ENCODE data around the gene ABHD17B. TPM values are rescaled to one million over a fixed set of nuclear protein-coding genes. Genes with fewer than 3 reads are reported as not detected.
A peak's percentile ranks its signal among the peaks of the same experiment; 100 is the strongest.

ABHD17B gene
- total and polyA plus RNA-seq, 2 donors (not counting 1 experiment from before 2014, with no cell fraction given), result 14.6 to 20.6 TPM

DNA sequence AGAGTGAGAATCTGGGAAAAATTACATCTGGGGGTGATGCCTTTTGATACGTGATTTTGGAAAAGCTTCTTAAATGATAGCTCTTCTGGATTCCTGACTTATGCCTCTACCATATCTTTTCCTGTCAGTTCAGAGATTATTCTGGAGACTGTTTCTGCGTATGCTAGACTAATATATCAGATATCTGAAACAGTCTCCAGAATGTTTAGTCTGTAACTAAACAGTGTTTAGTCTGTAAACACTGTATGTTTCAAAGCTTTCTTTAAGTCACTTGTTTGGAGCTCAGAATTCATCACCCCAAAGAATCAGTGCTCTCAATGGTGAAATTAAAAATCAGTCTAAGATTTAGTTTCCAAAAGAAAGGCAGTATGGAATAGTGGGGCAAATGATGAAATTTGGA, 20.2 kb upstream of the ABHD17B start:
- Histone ChIP-seq H3K4me1 (ENCODE audit: control insufficient read depth, extremely low read depth, insufficient read depth, low read length) (peaks cover 2% of the 10 kb centered on the region), H3K4me2 (ENCODE audit: extremely low read depth, insufficient read depth, low read length) (no peak overlapping the region), H3K9me3 (ENCODE audit: control insufficient read depth, insufficient read depth, low read depth, low read length) (no peaks in the 10 kb centered on the region), H4K20me1 (ENCODE audit: control insufficient read depth, extremely low read depth, insufficient read depth, low read length) (no peaks in the 10 kb centered on the region), H3K27me3 (ENCODE audit: control insufficient read depth, insufficient read depth, low read length) (no peaks in the 10 kb centered on the region), H3K36me3 (ENCODE audit: control insufficient read depth, insufficient read depth, low read length) (no peaks in the 10 kb centered on the region), H3K79me2 (ENCODE audit: control insufficient read depth, insufficient read depth, low read length) (peaks cover 4% of the 10 kb centered on the region), H2AFZ (ENCODE audit: low read length) (no peak overlapping the region), H3K27ac (ENCODE audit: insufficient read depth, low read length) (no peak overlapping the region), H3K9ac (ENCODE audit: insufficient read depth, low read length) (no peak overlapping the region), H3K4me3 (replicated peaks in 1 of 4; ENCODE audit: control extremely low read depth in 1 of 4, insufficient read depth in 1 of 4, low read depth in 3 of 4, low read length in 4 of 4) (no peak overlapping the region)
- DNase-seq (ENCODE audit: low read depth in 2 of 2), result no peak
- TF ChIP-seq EZH2 (IDR thresholded peaks at IDR 0.05; ENCODE audit: low read length, missing control alignments), result no peak
- TF ChIP-seq, protein P1, sequence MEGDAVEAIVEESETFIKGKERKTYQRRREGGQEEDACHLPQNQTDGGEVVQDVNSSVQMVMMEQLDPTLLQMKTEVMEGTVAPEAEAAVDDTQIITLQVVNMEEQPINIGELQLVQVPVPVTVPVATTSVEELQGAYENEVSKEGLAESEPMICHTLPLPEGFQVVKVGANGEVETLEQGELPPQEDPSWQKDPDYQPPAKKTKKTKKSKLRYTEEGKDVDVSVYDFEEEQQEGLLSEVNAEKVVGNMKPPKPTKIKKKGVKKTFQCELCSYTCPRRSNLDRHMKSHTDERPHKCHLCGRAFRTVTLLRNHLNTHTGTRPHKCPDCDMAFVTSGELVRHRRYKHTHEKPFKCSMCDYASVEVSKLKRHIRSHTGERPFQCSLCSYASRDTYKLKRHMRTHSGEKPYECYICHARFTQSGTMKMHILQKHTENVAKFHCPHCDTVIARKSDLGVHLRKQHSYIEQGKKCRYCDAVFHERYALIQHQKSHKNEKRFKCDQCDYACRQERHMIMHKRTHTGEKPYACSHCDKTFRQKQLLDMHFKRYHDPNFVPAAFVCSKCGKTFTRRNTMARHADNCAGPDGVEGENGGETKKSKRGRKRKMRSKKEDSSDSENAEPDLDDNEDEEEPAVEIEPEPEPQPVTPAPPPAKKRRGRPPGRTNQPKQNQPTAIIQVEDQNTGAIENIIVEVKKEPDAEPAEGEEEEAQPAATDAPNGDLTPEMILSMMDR (conservative IDR thresholded peaks at IDR 0.05 in 1 of 2, IDR thresholded peaks at IDR 0.05 in 1 of 2; ENCODE audit: low read depth in 1 of 2, low read length in 2 of 2), result no peak

DNA sequence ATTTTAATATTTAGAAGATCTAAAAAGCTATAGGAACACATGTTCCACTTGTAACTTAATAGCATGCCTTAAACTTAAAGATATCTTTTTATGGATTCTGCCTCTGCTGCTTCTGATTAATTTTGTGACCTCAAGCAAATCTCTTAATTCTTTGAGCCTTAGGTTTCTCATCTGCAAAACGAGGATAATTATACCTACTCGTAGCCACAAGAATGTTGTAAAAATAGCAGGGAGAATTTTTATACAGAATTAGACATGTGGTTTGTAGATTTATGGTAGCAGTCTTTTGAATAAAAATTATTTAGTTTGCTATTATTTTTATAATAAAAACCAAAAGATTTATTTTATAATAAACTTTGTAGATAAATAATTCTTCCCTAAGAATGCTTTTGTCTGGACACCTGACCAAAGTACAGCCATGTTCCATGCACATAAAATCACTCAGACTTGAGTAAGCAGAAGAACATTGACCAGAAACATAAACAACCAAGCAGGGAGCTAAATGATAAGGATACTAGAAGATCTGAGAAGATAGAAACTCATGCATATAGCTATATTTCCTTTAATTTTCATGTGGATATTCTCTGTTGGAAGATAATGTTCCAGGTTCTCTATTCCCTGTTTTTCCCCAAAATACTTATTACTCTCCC, 18.9 kb upstream of the ABHD17B start:
- Histone ChIP-seq H3K27ac (ENCODE audit: insufficient read depth, low read length) (no peak overlapping the region), H3K36me3 (ENCODE audit: control insufficient read depth, insufficient read depth, low read length) (no peaks in the 10 kb centered on the region), H3K4me3 (replicated peaks in 1 of 4; ENCODE audit: control extremely low read depth in 1 of 4, insufficient read depth in 1 of 4, low read depth in 3 of 4, low read length in 4 of 4) (no peak overlapping the region), H3K79me2 (ENCODE audit: control insufficient read depth, insufficient read depth, low read length) (peaks cover 4% of the 10 kb centered on the region), H3K9me3 (ENCODE audit: control insufficient read depth, insufficient read depth, low read depth, low read length) (no peaks in the 10 kb centered on the region), H4K20me1 (ENCODE audit: control insufficient read depth, extremely low read depth, insufficient read depth, low read length) (no peaks in the 10 kb centered on the region), H3K9ac (ENCODE audit: insufficient read depth, low read length) (no peak overlapping the region), H3K27me3 (ENCODE audit: control insufficient read depth, insufficient read depth, low read length) (no peaks in the 10 kb centered on the region), H3K4me2 (ENCODE audit: extremely low read depth, insufficient read depth, low read length) (no peak overlapping the region), H3K4me1 (ENCODE audit: control insufficient read depth, extremely low read depth, insufficient read depth, low read length) (peaks cover 2% of the 10 kb centered on the region), H2AFZ (ENCODE audit: low read length) (no peak overlapping the region)
- peak in 1 of 2 donors; percentile 78 for DNase-seq (ENCODE audit: low read depth in 2 of 2)
- TF ChIP-seq, protein P1 (conservative IDR thresholded peaks at IDR 0.05 in 1 of 2, IDR thresholded peaks at IDR 0.05 in 1 of 2; ENCODE audit: low read depth in 1 of 2, low read length in 2 of 2), result no peak
- TF ChIP-seq EZH2 (IDR thresholded peaks at IDR 0.05; ENCODE audit: low read length, missing control alignments), result no peak

DNA sequence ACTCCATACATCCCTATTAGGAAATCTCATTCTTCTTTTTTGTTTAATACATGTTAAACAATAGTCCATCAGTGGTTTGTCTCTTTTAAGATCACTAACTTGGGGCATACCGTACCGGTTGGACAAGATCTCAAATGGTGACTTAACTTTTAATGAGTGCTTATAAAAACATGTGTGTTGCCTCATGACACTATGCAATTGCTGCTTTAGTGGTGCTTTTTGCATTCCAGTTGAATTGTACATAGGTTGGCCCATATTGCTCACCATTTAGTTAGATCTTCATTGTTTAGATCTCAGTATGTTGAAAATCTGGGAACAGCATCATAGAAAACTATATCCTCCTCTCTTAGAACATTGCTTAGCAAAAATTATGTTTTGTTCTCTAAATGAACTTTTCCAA, 18.2 kb upstream of the ABHD17B start:
- no peaks in the 10 kb centered on the region for H3K36me3 ChIP-seq (ENCODE audit: control insufficient read depth, insufficient read depth, low read length)
- no peaks in the 10 kb centered on the region for H3K9me3 ChIP-seq (ENCODE audit: control insufficient read depth, insufficient read depth, low read depth, low read length)
- no peak overlapping the region for H2AFZ ChIP-seq (ENCODE audit: low read length)
- no peak overlapping the region for H3K4me2 ChIP-seq (ENCODE audit: extremely low read depth, insufficient read depth, low read length)
- H3K27me3 ChIP-seq (ENCODE audit: control insufficient read depth, insufficient read depth, low read length), result no peaks in the 10 kb centered on the region
- peaks cover 4% of the 10 kb centered on the region for H3K79me2 ChIP-seq (ENCODE audit: control insufficient read depth, insufficient read depth, low read length)
- DNase-seq (ENCODE audit: low read depth in 2 of 2), result peak; percentile 60 to 64
- H3K27ac ChIP-seq (ENCODE audit: insufficient read depth, low read length), result no peak overlapping the region
- peaks cover 2% of the 10 kb centered on the region for H3K4me1 ChIP-seq (ENCODE audit: control insufficient read depth, extremely low read depth, insufficient read depth, low read length)
- H3K4me3 ChIP-seq (replicated peaks in 1 of 4; ENCODE audit: control extremely low read depth in 1 of 4, insufficient read depth in 1 of 4, low read depth in 3 of 4, low read length in 4 of 4), result no peak overlapping the region
- no peak overlapping the region for H3K9ac ChIP-seq (ENCODE audit: insufficient read depth, low read length)
- no peaks in the 10 kb centered on the region for H4K20me1 ChIP-seq (ENCODE audit: control insufficient read depth, extremely low read depth, insufficient read depth, low read length)
- no peak for TF ChIP-seq EZH2 (IDR thresholded peaks at IDR 0.05; ENCODE audit: low read length, missing control alignments)
- TF ChIP-seq, protein P1 (conservative IDR thresholded peaks at IDR 0.05 in 1 of 2, IDR thresholded peaks at IDR 0.05 in 1 of 2; ENCODE audit: low read depth in 1 of 2, low read length in 2 of 2), result no peak

Data from fibroblast of lung (primary cell).